ENCODE measurements around the gene IGSF3.

- TF ChIP-seq CTCF (optimal IDR thresholded peaks at IDR 0.05 in 1 of 3, IDR thresholded peaks at IDR 0.05 in 1 of 3, conservative IDR thresholded peaks at IDR 0.05 in 1 of 3; ENCODE audit: extremely low read depth in 1 of 3, insufficient read depth in 2 of 3, low read length in 3 of 3) (no peak), EZH2 (IDR thresholded peaks at IDR 0.05; ENCODE audit: low read length) (no peak)
These were observed 4.4 kb upstream of the IGSF3 start for GRCh38 chr1:116671912-116672311.

Measured in keratinocyte (primary cell).